H1 (cell line): ENCODE measurements around the gene YARS1. TPM values are rescaled to one million over a fixed set of nuclear protein-coding genes. Genes with fewer than 3 reads are reported as not detected.
A peak's percentile ranks its signal among the peaks of the same experiment; 100 is the strongest.

Experiments used
- ASH2L ChIP-seq: fragments of 200-600, 300-600 bp; sonication (generic); IDR thresholded peaks from one replicate; pipeline ENCODE4 v1.7.1; 2017; ENCODE audit warnings: low read length
- ATF2 ChIP-seq: IDR thresholded peaks from 2 replicates; pipeline ENCODE4 v1.6.1; 2012; ENCODE audit warnings: low read length, inconsistent platforms
- BACH1 ChIP-seq: IDR thresholded peaks from 2 replicates; pipeline ENCODE4 v1.6.1; 2012; ENCODE audit warnings: low read length, improper control_type of control experiment
- CBX8 ChIP-seq: fragments of 300-800, 300-1000 bp; sonication (generic); IDR thresholded peaks from 2 replicates; pipeline ENCODE4 v1.7.1; 2016; ENCODE audit warnings: low read depth, low read length, borderline replicate concordance
- CHD2 ChIP-seq: IDR thresholded peaks from 2 replicates; pipeline ENCODE4 v1.6.1; 2012; ENCODE audit warnings: low read length, improper control_type of control experiment
- CREB1 ChIP-seq: IDR thresholded peaks from 2 replicates; pipeline ENCODE4 v1.6.1; 2012; ENCODE audit warnings: inconsistent platforms
- EP300 ChIP-seq, 2 experiments: IDR thresholded peaks; 1 replicate in 1 of 2; 2 replicates in 1 of 2; pipeline ENCODE4 v1.6.1; 2011 to 2012; ENCODE audit warnings: low read depth in 2 of 2, low read length in 2 of 2, mild to moderate bottlenecking in 2 of 2, borderline replicate concordance in 1 of 2, inconsistent platforms in 1 of 2, moderate library complexity in 1 of 2
- EZH2 ChIP-seq: fragments of 200-600 bp; sonication (generic); IDR thresholded peaks from 2 replicates; pipeline ENCODE4 v1.7.1; 2012; ENCODE audit warnings: low read depth, mild to moderate bottlenecking, moderate library complexity, low read length, inconsistent platforms; ENCODE audit not compliant: severe bottlenecking
- KDM4A ChIP-seq: IDR thresholded peaks from one replicate; pipeline ENCODE4 v1.7.1; 2012; ENCODE audit warnings: low read depth, mild to moderate bottlenecking, moderate library complexity, low read length, inconsistent platforms; ENCODE audit not compliant: severe bottlenecking
- NANOG ChIP-seq: IDR thresholded peaks from 2 replicates; pipeline ENCODE4 v1.6.1; 2011; ENCODE audit warnings: low read length, low read depth, mild to moderate bottlenecking, inconsistent platforms; ENCODE audit not compliant: insufficient read depth, poor library complexity, severe bottlenecking
- POLR2A ChIP-seq, 2 experiments: IDR thresholded peaks; 1 replicate in 1 of 2; 2 replicates in 1 of 2; pipeline ENCODE4 v1.6.1; 2011; ENCODE audit warnings: low read depth in 2 of 2, low read length in 2 of 2, mild to moderate bottlenecking in 2 of 2; ENCODE audit errors: control extremely low read depth in 1 of 2
- RAD21 ChIP-seq, 2 experiments: IDR thresholded peaks in 1 of 2; conservative IDR thresholded peaks in 1 of 2; 2 replicates each; pipeline ENCODE4 v1.6.1; 2011; ENCODE audit warnings: low read depth in 2 of 2, low read length in 2 of 2, improper control_type of control experiment in 1 of 2, inconsistent platforms in 1 of 2, mild to moderate bottlenecking in 1 of 2, moderate library complexity in 1 of 2
- RNF2 ChIP-seq: fragments of 200-900, 300-1000 bp; sonication (generic); IDR thresholded peaks from 2 replicates; pipeline ENCODE4 v1.7.1; 2016; ENCODE audit warnings: borderline replicate concordance, low read depth, mild to moderate bottlenecking, antibody characterized with exemption, low read length; ENCODE audit not compliant: poor library complexity, severe bottlenecking; ENCODE audit errors: missing control alignments
- RXRA ChIP-seq: IDR thresholded peaks from 2 replicates; pipeline ENCODE4 v1.6.1; 2011; ENCODE audit warnings: low read depth, mild to moderate bottlenecking, low read length, moderate library complexity; ENCODE audit not compliant: insufficient read depth
- SIN3A ChIP-seq, 2 experiments: IDR thresholded peaks in 1 of 2; conservative IDR thresholded peaks in 1 of 2; 2 replicates each; pipeline ENCODE4 v1.6.1; 2011 to 2012; ENCODE audit warnings: low read length in 2 of 2, improper control_type of control experiment in 1 of 2, low read depth in 1 of 2, mild to moderate bottlenecking in 1 of 2
- SIRT6 ChIP-seq: IDR thresholded peaks from one replicate; pipeline ENCODE4 v1.7.1; 2012; ENCODE audit warnings: low read length, inconsistent platforms
- SIX5 ChIP-seq: IDR thresholded peaks from 2 replicates; pipeline ENCODE4 v1.6.1; 2011; ENCODE audit warnings: mild to moderate bottlenecking, low read depth, low read length
- SP2 ChIP-seq: IDR thresholded peaks from 2 replicates; pipeline ENCODE4 v1.6.1; 2012; ENCODE audit warnings: mild to moderate bottlenecking, low read length, inconsistent platforms
- TAF1 ChIP-seq: IDR thresholded peaks from 2 replicates; pipeline ENCODE4 v1.6.1; 2011; ENCODE audit warnings: mild to moderate bottlenecking, low read depth, low read length
- TCF12 ChIP-seq: IDR thresholded peaks from 2 replicates; pipeline ENCODE4 v1.6.1; 2011; ENCODE audit warnings: low read depth, mild to moderate bottlenecking, low read length
- ZNF274 ChIP-seq: IDR thresholded peaks from 2 replicates; pipeline ENCODE4 v1.7.0; 2012; ENCODE audit warnings: low read length, borderline replicate concordance; ENCODE audit errors: extremely low read depth
- polyA plus RNA-seq, 7 experiments: library from polyadenylated mRNA; depleted of rRNA in 3 of 7; stranded (reverse) in 5 of 7; unstranded in 2 of 7; fragments of >200 nt in 5 of 7; fragments of 200-250 nt in 2 of 7; gene quantifications; 1 replicate in 5 of 7; 2 replicates in 1 of 7; 4 replicates in 1 of 7; pipeline versions ENCODE4 v1.2.1 to v1.2.3, GENCODE V29; 2011 to 2013; ENCODE audit warnings: missing spikeins in 2 of 7, mixed read lengths in 2 of 7
- total RNA-seq: library from RNA; stranded (reverse); fragmentation: NEBNext Ultra II Directional; extraction: Animal tissue kit (Norgen Biotek cat#: 25700); gene quantifications from 2 replicates; pipeline ENCODE4 v1.2.1, GENCODE V29; 2021

YARS1 gene
- total and polyA plus RNA-seq, 2 of the 8 experiments (the other 6 are each of a cell fraction or from before 2014, with no cell fraction given), result 47.1 to 226 TPM

- TF ChIP-seq KDM4A, result no peak
- TF ChIP-seq RNF2, result no peak
- peak in 1 of 2 experiments; percentile 15; a peak in 2 of 4 replicates for TF ChIP-seq RAD21 (IDR thresholded peaks at IDR 0.05 in 1 of 2, conservative IDR thresholded peaks at IDR 0.05 in 1 of 2; ENCODE audit: low read depth in 2 of 2, low read length in 2 of 2)
- no peak for TF ChIP-seq BACH1
- no peak for TF ChIP-seq CBX8
- 0 out of 4 replicates have a peak, but pooled peaks have one; percentile 31 to 32 for TF ChIP-seq SIN3A (conservative IDR thresholded peaks at IDR 0.05 in 1 of 2, IDR thresholded peaks at IDR 0.05 in 1 of 2; ENCODE audit: low read depth in 1 of 2, low read length in 2 of 2)
- TF ChIP-seq TAF1, result no peak
- peak; percentile 80; the same call in 1 of the 2 replicates for TF ChIP-seq TCF12
- no peak for TF ChIP-seq SIX5
- TF ChIP-seq POLR2A (IDR thresholded peaks at IDR 0.05; ENCODE audit: control extremely low read depth in 1 of 2, low read depth in 2 of 2, low read length in 2 of 2), result no peak
- no peak for TF ChIP-seq ATF2
- no peak for TF ChIP-seq CHD2
- TF ChIP-seq ZNF274, result no peak
- TF ChIP-seq EZH2, result no peak
- peak; percentile 3 for TF ChIP-seq ASH2L
- TF ChIP-seq SIRT6, result no peak
- 0 out of 3 replicates have a peak, but pooled peaks of 1 of the 2 experiments have one; percentile 50 for TF ChIP-seq EP300 (IDR thresholded peaks at IDR 0.05; ENCODE audit: borderline replicate concordance in 1 of 2, low read depth in 2 of 2, low read length in 2 of 2)
- no peak for TF ChIP-seq RXRA
- no peak for TF ChIP-seq SP2
- TF ChIP-seq NANOG, result no peak
- TF ChIP-seq CREB1, result no peak
Measured at GRCh38 chr1:32761253-32761877, 55.8 kb downstream of the YARS1 start (continued).
